ENCODE data around the gene BAZ1A.
"Not testable (repeated sequence)": the region's sequence is repeated elsewhere in the genome, so short reads cannot be mapped to it uniquely, and the experiment has no call there.

BAZ1A gene

DNA sequence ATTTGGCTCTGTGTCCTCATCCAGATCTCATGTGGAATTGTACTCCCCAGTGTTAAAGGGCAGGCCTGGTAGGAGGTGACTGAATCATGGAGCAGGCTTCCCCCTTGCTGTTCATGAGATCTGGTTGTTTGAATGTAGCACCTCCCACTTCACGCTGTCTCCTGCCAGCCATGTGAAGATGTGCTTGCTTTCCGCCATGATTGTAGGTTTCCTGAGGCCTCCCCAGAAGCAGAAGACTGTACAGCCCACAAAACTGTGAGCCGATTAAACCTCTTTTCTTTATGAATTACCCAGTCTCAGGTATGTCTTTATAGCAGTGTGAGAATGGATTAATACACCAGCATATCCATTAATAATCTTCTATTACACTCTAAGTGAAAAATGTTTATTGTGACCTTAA, 70.2 kb downstream of the BAZ1A start:
- DNase-seq (ENCODE audit: low read depth): no peak
- no peak overlapping the region for H3K4me3 ChIP-seq (ENCODE audit: low read length)
- TF ChIP-seq, protein P1, sequence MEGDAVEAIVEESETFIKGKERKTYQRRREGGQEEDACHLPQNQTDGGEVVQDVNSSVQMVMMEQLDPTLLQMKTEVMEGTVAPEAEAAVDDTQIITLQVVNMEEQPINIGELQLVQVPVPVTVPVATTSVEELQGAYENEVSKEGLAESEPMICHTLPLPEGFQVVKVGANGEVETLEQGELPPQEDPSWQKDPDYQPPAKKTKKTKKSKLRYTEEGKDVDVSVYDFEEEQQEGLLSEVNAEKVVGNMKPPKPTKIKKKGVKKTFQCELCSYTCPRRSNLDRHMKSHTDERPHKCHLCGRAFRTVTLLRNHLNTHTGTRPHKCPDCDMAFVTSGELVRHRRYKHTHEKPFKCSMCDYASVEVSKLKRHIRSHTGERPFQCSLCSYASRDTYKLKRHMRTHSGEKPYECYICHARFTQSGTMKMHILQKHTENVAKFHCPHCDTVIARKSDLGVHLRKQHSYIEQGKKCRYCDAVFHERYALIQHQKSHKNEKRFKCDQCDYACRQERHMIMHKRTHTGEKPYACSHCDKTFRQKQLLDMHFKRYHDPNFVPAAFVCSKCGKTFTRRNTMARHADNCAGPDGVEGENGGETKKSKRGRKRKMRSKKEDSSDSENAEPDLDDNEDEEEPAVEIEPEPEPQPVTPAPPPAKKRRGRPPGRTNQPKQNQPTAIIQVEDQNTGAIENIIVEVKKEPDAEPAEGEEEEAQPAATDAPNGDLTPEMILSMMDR (conservative IDR thresholded peaks at IDR 0.05; ENCODE audit: low read depth, low read length): no peak

DNA sequence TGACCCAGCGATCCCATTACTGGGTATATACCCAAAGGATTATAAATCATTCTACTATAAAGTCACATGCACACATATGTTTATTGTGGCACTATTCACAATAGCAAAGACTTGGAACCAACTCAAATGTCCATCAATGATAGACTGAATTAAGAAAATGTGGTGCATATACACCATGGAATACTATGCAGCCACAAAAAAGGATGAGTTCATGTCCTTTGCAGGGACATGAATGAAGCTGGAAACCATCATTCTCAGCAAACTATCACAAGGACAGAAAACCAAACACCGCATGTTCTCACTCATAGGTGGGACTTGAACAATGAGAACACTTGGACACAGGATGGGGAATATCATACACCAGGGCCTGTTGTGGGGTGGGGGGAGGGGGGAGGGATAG, 76.3 kb downstream of the BAZ1A start:
- H3K4me3 ChIP-seq (ENCODE audit: low read length); DNase-seq (ENCODE audit: low read depth): not testable (repeated sequence)

DNA sequence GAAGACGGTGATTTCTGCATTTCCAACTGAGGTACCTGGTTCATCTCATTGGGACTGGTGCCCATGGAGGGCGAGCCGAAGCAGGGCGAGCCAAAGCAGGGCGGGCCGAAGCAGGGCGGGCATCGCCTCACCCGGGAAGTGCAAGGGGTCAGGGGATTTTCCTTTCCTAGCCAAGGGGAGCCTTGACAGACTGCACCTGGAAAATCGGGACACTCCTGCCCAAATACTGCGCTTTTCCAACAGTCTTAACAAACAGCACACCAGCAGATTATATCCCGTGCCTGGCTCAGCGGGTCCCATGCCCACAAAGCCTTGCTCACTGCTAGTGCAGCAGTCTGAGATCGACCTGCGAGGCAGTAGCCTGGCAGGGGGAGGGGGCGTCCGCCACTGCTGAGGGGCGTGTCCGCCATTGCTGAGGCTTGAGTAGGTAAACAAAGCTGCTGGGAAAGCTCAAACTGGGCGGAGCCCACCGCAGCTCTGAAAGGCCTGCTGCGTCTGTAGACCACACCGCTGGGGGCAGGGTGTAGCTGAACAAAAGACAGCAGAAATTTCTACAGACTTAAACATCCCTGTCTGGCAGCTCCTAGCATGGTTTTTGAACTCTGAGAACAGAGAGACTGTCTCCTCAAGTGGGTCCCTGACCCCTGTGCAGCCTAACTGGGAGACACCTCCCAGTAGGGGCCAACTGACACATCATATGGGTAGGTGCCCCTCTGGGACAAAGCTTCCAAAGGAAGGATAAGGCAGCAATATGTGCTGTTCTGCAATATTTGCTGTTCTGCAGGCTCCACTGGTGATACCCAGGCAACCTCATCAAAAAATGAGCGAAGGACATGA, 77.2 kb downstream of the BAZ1A start:
- no peak for DNase-seq (ENCODE audit: low read depth)
- H3K4me3 ChIP-seq (ENCODE audit: low read length): no peak overlapping the region
- TF ChIP-seq, protein P1 (conservative IDR thresholded peaks at IDR 0.05; ENCODE audit: low read depth, low read length): no peak

DNA sequence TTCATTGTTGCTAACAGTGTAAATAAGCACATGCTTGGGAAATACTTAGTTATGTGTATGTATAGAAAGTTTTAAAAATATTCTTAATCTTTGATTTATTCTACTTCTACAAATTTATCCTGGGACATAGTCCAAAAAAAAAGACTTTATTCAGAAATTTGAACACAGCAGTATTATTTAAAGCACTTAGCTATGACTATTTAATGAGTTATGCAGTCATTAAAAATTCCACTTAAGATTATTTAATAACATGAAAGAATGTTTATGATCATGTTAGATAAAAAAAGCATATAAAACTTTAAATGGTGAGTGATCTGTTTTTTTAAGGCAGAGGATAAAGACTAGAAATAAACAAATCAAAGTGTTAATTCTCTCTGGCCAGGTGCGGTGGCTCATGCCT, 78.3 kb downstream of the BAZ1A start:
- no peak overlapping the region for H3K4me3 ChIP-seq (ENCODE audit: low read length)
- TF ChIP-seq, protein P1 (conservative IDR thresholded peaks at IDR 0.05; ENCODE audit: low read depth, low read length): no peak
- no peak for DNase-seq (ENCODE audit: low read depth)

DNA sequence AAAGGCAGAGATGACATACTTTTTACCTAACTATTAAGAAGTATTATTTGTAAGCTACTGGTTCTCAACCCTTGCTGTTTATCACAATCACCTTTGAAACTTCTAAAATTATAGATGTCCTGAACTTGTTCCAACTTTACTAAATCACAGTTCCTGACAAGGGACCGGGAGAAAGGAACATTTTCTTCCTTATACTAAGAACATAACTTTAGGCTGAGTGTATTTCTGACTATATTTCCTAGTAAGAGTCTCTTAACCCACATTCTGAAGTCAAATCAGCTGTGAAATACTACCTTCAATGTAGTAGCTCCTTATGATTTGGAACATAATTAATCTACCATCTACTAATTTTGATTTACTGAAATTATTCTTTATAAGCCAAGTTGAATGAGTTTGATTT, 80.2 kb downstream of the BAZ1A start:
- TF ChIP-seq, protein P1 (conservative IDR thresholded peaks at IDR 0.05; ENCODE audit: low read depth, low read length): no peak
- no peak overlapping the region for H3K4me3 ChIP-seq (ENCODE audit: low read length)
- no peak for DNase-seq (ENCODE audit: low read depth)

DNA sequence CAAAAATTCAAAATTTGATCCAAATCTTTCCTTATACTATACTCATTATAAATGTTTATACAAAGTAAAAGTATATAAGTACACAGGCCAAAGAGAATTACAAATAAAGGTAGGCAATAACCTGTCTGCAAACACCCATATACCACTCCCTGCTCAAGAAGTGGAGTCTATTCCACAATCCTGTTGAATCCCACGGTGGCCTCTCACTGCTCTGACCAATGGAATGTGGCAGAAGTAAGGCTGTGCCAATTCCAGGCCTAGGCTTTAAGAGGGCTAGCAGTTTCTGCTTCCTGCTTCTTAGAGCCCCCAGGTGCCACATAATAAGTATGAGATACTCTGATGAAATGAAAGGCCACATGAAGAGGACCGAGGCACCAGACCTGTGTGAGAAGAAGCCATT, 80.9 kb downstream of the BAZ1A start:
- no peak for DNase-seq (ENCODE audit: low read depth)
- H3K4me3 ChIP-seq (ENCODE audit: low read length): no peak overlapping the region
- TF ChIP-seq, protein P1 (conservative IDR thresholded peaks at IDR 0.05; ENCODE audit: low read depth, low read length): no peak

DNA sequence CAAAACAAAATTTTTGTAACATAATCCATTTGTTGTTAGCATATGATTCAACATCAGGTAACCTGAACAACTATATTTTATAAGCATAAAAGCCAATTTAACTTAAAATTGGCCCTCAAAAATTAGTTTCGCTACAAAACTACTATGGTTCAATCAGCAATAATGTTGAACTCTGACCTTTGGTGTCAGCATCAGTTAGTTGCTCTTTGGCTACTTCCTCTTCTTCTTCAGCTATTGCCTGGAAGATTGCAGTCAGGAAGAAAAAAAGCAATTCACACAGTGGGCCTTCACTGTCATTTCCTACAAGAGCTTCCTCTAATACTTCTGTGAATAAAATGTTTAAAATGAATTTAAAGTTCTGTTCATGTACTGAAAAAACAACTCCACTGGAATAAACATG, 82.6 kb downstream of the BAZ1A start:
- no peak overlapping the region for H3K4me3 ChIP-seq (ENCODE audit: low read length)
- no peak for DNase-seq (ENCODE audit: low read depth)
- TF ChIP-seq, protein P1 (conservative IDR thresholded peaks at IDR 0.05; ENCODE audit: low read depth, low read length): no peak
